NCI-H526 (cell line): Measurements from ENCODE around the gene SRA1.

Experiments
- DNase-seq, 2 experiments: peaks; one replicate each; lab custom pipeline; 2025; lab: John Stamatoyannopoulos, UW

Gene SRA1

DNA sequence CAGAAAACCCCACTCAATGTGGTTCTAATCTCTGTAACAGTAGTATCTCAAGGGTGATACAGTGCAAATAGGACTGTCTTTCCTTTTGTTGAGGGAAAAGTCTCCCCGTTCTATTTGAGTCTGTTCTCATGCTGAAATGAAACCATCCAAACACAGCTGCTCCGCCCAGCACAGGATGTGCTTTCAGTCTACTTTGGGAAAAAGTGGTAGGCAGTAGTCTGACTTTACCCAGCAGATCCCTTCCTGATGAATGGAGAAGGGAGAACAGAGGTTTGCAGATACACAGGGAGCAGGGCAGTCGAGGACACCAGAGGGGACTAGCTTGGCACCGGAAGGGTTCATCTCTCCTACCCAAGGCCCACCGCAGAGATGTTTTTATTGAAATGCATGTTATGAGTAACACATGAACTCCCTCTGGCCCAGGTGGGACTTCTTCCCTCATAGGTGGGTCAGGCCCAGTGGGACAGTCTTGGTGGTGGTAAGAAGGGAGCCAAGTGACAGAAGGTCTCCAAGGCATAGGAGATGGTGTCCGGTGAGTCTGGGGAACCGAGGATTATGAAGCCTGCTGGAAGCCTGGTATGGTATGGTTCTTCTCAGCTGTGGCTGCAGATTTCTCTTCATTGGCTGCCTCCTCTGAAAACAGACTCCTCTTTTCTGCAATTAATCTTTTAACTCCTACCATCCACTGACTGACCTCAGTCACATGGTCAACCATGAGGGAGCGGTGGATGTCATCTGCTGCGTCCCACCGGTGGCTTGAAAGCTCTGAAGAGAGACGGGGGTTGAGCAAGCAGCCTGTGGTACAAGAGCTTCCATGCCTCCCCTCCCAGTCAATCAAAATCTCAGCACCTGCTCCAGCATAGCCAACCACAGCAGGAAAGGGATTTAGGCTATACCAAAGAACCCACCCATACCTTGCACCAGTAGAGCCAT, 6.9 kb downstream of the SRA1 start:
- DNase-seq = no peak

DNA sequence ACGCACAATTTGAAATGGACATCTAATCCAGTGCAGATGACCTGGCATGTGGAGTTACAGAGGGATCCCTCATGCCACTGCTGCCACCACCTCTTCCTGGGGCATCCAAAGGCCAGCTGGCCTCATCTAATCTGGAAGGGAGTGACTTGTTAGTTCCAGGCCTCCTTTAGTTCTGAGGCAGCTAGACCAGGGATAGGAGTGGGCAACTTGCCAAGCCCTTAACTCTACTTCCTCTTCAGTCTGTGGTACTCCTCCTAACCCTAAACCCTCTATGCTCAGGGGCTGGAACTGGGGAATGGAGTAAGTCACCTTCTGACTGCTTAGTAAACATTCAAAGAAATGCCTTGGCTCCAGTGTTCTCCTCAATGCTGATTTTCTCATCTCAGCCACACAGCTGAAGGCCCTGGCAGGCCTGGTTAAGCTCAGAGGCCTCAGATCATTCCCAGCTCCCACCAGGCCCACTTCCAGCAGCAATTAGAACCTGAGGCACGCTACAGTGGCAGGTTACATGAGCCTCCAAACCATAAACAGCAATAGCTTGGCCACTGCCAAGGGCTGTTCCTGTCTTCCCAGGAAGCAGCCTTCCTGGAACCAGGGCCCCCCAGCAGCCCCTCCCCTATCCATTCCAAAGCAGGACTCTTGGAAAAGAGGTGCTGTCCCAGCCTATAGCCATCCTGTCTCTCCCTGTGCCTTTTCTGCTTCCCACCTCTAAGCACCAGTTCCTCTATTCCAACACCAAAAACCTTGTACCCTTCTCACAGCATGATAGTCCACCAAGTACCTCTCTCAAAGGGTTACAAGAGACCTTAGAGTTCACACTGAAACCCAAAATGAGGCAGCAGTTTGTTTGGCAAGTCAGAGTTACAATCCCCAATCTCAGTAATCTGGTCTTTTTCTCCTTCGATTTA, 7.8 kb downstream of the SRA1 start:
- no peak for DNase-seq

DNA sequence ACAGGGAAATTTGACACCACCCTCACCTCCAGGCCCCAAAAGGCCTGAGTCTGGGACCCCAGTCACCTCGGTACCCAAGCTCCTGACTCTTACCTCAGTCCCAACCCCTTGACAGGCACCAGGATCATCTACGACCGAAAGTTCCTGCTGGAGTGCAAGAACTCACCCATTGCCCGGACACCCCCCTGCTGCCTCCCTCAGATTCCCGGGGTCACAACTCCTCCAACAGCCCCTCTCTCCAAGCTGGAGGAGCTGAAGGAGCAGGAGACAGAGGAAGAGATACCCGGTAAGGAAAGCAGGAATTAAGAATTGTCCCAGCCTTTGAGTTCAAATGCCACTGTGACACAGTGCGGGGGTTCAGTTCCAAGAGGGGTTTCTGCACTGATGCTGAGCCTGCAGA, 8.5 kb downstream of the SRA1 start:
- no peak for DNase-seq

- no peak for DNase-seq
Measured at GRCh38 chr5:140548300-140548688, 9.0 kb downstream of the SRA1 start.

GRCh38 chr5:140547508-140548299, 9.6 kb downstream of the SRA1 start, which contains the start of gene EIF4EBP3:
TSS of gene EIF4EBP3 (plus strand) at chr5:140547662. CDS start at chr5:140547738, 76 bp downstream.
- DNase-seq = peak; percentile 83 to 96

GRCh38 chr5:140546851-140547507, 10.3 kb downstream of the SRA1 start:
- DNase-seq = no peak

DNA sequence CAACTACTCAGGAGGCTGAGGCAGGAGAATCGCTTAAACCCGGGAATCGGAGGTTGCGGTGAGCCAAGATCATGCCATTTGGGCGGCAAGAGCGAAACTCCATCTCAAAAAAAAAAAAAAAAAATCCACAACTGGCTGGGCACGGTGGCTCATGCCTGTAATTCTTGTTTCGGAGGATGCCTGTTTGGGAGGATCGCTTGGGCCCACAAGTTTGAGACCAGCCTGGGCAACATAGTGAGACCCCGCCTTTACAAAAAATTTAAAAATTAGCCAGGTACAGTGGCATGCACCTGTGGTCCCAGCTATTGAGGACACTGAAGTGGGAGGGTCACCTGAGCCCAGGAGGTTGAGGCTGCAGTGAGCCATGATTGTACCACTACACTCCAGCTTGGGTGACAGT, 11.7 kb downstream of the SRA1 start:
- no peak for DNase-seq

DNA sequence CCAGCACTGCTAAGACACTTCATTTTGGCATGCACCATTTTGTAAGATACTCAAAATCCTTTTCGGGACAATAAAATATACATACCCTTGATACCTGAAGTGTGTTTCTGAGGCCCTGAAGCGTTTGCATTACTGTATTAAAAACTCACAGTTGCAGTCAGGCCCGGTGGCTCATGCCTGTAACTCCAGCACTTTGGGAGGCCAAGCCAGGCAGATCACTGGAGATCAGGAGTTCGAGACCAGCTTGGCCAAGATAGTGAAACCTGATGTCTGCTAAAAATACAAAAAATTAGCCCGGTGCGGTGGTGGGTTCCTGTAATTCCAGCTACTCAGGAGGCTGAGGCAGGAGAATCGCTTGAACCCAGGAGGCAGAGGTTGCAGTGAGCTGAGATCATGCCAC, 12.3 kb downstream of the SRA1 start:
- DNase-seq = no peak

DNA sequence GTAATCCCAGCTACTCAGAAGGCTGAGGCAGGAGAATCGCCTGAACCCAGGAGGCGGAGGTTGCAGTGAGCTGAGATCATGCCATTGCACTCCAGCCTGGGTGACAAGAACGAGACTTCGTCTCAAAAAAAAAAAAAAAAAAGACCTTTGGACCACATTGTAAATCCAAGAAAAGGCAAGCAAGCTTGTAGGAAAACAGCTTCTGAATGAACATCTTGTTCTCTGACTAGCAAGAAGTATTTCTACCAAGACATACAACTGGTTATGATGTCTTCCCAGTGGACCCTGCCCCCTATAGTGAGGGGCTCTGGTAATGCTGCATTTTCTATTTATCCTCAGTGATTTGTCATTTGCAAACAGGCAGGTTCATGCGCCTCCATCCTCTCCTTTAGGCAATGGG, 14.3 kb downstream of the SRA1 start:
- DNase-seq = no peak

- DNase-seq = no peak
Measured at GRCh38 chr5:140540227-140540626, 17.0 kb downstream of the SRA1 start.

DNA sequence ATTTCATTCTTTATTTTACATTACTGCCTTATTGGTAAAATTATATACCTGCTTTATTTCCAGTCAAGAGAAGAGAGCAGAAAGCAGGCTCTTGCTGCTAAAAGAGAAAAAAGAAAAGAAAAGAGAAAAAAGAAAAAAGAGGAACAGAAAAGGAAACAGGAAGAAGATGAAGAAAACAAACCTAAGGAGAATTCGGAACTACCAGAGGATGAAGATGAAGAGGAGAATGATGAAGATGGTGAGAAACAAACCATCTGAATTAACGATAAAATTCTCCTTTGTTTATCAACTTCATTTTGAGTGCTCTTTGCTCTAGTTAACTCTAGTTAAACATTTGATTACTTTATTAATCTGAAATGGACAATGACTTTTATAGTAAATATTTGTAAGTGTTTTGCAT, 33.3 kb downstream of the SRA1 start:
- no peak for DNase-seq

DNA sequence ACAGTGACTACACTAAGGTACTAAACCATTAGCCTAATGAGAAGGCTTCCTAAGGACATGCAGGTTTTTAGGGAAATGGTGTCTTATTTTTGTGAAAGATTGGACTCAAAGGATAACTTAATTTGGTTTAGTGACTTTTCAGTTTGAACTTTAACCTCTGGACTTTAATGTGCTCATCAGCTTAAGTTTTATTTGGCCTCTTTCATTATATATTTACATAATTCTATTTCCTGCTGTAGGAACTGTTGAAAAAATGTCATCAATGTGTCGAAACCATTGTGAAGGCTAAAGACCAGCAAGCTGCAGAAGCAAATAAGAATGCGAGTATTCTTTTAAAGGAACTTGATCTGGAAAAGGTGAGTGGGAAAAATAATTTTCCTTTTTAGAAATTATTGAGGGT, 44.1 kb downstream of the SRA1 start:
- no peak for DNase-seq

GRCh38 chr5:140509898-140510297, 47.4 kb downstream of the SRA1 start:
- DNase-seq = no peak

DNA sequence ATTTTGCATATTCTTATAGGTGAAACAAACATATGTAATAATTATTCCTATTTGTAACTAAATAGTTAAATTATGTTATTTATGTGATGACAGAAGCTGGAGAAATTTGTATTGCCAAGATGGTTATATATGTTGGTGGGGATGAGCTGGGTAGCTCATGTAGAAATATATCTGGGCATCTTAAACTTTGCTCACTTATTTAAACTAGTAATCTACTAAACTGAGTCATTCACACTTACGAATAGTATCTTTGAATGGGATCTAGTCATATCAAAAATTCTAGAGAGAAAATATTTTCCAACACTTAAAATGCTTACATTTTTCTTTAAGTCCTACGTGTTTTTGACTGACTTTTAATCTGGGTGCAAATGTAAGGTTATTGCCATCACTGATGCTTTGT, 54.4 kb downstream of the SRA1 start:
- no peak for DNase-seq
